Adipose tissue (tissue), 3 donors: ENCODE measurements around the gene SYCP2L. TPM values are rescaled to one million over a fixed set of nuclear protein-coding genes. Genes with fewer than 3 reads are reported as not detected.

ENCODE experiments used
- H3K27ac ChIP-seq: one replicate; pipeline ENCODE4 v1.5.1; 2013; ENCODE audit warnings: low read depth, low read length
- WGBS, 3 donors: extraction: QIAGEN DNeasy Blood & Tissue Kit; methylation state at CpG; one replicate each; pipeline ENCODE4 v1.1.7; 2013; 5-methylcytosine and 5-hydroxymethylcytosine counted together
- polyA plus RNA-seq, 3 donors: library from polyadenylated mRNA; stranded (reverse); fragments of 200-250 nt; gene quantifications; one replicate each; pipeline ENCODE4 v1.2.3, GENCODE V29; 2013
- donor health status: healthy with polysubstance abuse.
- donor health status: Bipolar disorder and iron deficiency.
- donor health status: healthy.

The SYCP2L gene
- polyA plus RNA-seq, 3 donors, result 0.18 to 0.34 (median 0.22) TPM

GRCh38 chr6:10939840-10940239, 53.0 kb downstream of the SYCP2L start:
- WGBS, 3 donors, result 87 to 96% (median 91%) methylated on average over 2 of the region's 2 CpGs
- no peak overlapping the region for H3K27ac ChIP-seq

DNA sequence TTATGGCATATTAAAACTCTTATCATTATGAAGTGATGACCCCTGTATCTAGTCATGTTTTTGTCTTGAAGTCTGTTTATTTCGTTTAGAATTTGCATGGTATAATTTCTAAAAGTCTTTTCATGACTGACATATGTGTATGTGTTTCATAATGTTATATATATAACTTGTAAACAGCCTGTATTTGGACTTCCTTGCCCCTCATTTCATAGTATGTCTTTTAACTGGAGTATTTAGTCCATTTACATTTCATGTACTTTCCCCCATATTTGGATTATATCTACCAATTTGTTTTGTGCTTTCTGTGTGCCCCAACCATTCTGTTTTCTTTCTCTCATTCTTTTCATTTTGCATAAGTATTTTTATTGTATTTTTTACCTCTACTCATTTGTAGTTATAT, 59.0 kb downstream of the SYCP2L start:
- H3K27ac ChIP-seq, result no peak overlapping the region
- WGBS, 3 donors, result 74 to 94% (median 87%) methylated on average over 1 of the region's 1 CpG

- H3K27ac ChIP-seq, result no peak overlapping the region
- 85 to 97% (median 97%) methylated on average over 5 of the region's 5 CpGs for WGBS, 3 donors
Observed at GRCh38 chr6:10947966-10948365, 61.1 kb downstream of the SYCP2L start.

- WGBS, 3 donors, result 84 to 92% (median 90%) methylated on average over 6 of the region's 6 CpGs
- no peak overlapping the region for H3K27ac ChIP-seq
Observed at GRCh38 chr6:10949579-10950490, 63.0 kb downstream of the SYCP2L start.

- H3K27ac ChIP-seq, result no peak overlapping the region
- 18 to 57% (median 57%) methylated on average over 6 of the region's 6 CpGs for WGBS, 3 donors
Observed at GRCh38 chr6:10951675-10952282, 64.9 kb downstream of the SYCP2L start.

DNA sequence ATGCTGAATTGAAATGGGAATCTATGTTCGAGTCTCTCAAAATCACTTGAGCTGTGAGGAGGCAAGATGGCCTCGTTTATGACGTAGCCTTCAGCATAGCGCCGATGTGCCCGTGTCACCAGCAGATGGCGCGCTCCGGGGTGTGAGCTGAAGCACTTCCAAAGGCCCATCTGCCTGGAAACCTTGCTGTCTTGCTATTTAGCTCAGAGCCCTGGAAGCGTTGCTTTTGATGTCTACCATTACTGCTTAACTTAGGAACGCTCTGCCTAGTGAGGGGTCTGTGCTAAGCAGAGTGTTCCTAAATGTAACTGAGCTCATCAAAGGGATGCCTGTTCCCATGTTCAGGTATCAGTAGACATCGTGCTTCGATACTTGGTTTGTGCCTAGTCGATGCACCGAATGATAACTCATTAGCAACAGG, 67.7 kb downstream of the SYCP2L start:
- 33 to 39% (median 37%) methylated on average over 15 of the region's 15 CpGs for WGBS, 3 donors
- H3K27ac ChIP-seq, result no peak overlapping the region

DNA sequence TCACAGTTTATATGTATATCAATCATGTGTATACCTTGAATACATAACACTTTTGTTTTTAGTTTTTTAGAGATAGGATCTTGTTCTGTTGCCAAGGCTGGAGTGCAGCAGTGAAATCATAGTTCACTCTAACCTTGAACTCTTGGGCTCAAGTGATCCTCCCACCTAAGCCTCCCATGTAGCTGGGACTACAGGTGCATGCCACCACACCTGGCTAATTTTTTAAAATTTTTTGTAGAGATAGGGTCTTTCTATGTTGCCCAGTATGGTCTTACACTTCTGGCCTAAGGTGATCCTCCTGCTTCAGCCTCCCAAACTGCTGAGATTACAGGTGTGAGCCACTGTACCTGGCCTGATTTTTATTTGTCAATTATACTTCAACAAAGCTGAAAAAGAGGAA, 69.9 kb downstream of the SYCP2L start:
- H3K27ac ChIP-seq, result no peak overlapping the region

DNA sequence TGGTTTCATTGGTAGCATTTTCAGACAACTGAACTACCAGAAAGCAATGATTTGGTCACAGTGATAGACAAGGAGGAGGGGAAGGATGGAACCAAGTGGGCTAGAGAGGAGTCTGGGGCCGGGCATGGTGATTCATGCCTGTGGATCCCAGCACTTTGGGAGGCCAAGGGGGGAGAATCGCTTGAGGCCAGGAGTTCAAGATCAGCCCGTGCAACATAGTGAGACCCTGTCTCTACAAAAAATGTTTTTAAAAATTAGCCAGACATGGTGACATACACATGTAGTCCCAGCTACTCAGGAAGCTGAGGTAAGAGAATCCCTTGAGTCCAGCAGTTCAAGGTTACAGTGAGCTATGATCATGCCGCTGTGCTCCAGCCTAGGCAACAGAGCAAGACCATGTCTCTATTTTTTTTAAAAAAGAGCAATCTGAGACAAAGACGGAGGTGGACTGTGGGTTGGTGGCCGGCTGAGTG, 70.6 kb downstream of the SYCP2L start:
- H3K27ac ChIP-seq, result no peak overlapping the region
- WGBS, 3 donors, result 77 to 93% (median 88%) methylated on average over 6 of the region's 6 CpGs

- H3K27ac ChIP-seq, result no peak overlapping the region
- 77 to 91% (median 89%) methylated on average over 2 of the region's 2 CpGs for WGBS, 3 donors
Observed at GRCh38 chr6:10960171-10960570, 73.3 kb downstream of the SYCP2L start.

- no peak overlapping the region for H3K27ac ChIP-seq
- 68 to 88% (median 84%) methylated on average over 3 of the region's 3 CpGs for WGBS, 3 donors
Observed at GRCh38 chr6:10961837-10962236, 75.0 kb downstream of the SYCP2L start.

DNA sequence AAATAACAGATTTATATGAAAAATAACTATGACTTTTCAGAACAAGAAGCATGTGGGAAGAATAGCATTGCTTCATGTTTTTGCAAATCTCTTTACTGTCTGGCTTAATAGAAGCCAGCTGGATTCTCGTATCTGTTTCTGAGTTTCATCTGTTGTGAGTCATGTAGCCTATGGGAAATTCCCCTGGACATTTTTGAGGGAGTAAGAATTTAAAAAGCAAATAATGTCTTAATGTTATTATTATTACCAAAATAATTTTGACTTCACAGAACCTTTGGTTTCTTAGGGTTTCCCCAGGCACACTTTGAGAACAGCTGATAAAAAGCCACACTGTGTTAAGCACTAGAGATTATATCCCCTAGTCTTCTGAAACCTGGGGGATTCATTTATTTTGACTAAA, 75.8 kb downstream of the SYCP2L start:
- WGBS, 3 donors, result 52 to 61% (median 60%) methylated on average over 1 of the region's 1 CpG
- H3K27ac ChIP-seq, result no peak overlapping the region

GRCh38 chr6:10963113-10963512, 76.3 kb downstream of the SYCP2L start:
- 56 to 86% (median 76%) methylated on average over 2 of the region's 2 CpGs for WGBS, 3 donors
- no peak overlapping the region for H3K27ac ChIP-seq

- no peak overlapping the region for H3K27ac ChIP-seq
- 64 to 92% (median 89%) methylated on average over 1 of the region's 1 CpG for WGBS, 3 donors
Observed at GRCh38 chr6:10964684-10965083, 77.8 kb downstream of the SYCP2L start.

GRCh38 chr6:10968776-10969175, 81.9 kb downstream of the SYCP2L start:
- 67 to 79% (median 76%) methylated on average over 2 of the region's 2 CpGs for WGBS, 3 donors
- H3K27ac ChIP-seq, result no peak overlapping the region

GRCh38 chr6:10970731-10971130, 83.9 kb downstream of the SYCP2L start:
- WGBS, 3 donors, result 93 to 94% (median 94%) methylated on average over 3 of the region's 3 CpGs
- H3K27ac ChIP-seq, result no peak overlapping the region

DNA sequence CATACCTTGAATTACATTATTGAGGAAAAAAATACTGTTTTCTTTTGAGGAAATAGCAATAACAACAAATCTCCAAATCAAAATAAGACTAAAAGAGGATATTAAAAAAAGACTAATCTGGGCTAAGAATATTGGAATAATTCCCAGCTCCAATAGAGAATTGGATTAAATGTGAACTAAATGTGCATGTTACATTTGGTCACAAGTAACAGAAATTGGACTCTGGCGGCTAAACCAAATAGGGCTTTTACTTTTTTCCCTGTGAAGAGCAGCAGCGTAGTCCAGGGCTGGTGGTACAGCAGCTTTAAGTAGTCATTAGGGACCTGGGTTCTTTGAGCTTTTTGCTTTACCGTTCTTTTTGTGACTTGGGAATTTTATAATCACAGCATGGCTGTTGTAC, 85.3 kb downstream of the SYCP2L start:
- H3K27ac ChIP-seq, result no peak overlapping the region
- WGBS, 3 donors, result 61 to 90% (median 72%) methylated on average over 3 of the region's 3 CpGs

DNA sequence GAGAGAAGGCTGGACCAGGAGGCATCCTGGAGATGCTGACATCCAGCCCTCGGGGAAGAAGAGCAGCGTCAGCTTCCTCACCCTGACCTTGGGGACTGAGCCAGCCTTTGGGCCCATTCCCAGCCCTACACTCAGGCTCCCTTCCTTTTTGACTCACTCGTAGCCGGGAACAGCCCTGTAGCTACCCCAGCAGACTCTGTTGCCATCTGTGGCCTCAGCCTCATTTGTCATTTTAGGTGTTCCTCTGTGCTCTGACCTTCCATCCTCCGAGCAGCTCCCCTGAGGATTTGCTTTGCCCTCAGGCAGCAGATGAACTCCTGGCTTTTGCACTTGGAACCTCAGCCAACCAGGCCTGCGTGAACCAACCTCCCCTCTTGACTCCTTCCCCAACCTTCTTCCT, 89.7 kb downstream of the SYCP2L start:
- 62 to 71% (median 68%) methylated on average over 6 of the region's 6 CpGs for WGBS, 3 donors
- H3K27ac ChIP-seq, result no peak overlapping the region

GRCh38 chr6:10977231-10977968, 90.5 kb downstream of the SYCP2L start:
- H3K27ac ChIP-seq, result no peak overlapping the region
- 82 to 96% (median 95%) methylated on average over 5 of the region's 5 CpGs for WGBS, 3 donors

GRCh38 chr6:10979603-10980002, 92.8 kb downstream of the SYCP2L start:
- 67 to 82% (median 80%) methylated on average over 1 of the region's 1 CpG for WGBS, 3 donors
- no peak overlapping the region for H3K27ac ChIP-seq
